ENCODE results near the gene SLC16A10. TPM values are rescaled to one million over a fixed set of nuclear protein-coding genes. Genes with fewer than 3 reads are reported as not detected.

The SLC16A10 gene
- total RNA-seq, 1 experiment from 2014 or later: 2.3 TPM

DNA sequence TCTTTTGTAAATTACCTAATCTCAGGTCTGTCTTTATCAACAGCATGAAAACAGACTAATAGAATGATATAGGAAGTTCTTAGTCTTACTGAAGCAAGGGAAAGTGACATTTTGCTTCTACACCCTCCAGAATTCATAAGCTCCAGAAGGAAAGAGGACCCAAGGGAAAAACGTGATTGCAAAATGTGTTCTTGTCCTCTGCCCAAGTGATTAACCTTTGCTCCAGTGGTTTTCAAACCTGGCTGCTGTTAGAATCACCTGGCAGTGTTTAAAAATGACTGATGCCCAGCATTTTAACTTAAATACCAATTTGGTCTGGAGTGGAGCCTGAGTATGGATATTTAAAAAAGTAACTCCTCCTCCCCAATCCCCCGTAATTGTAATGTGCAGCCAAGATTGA is 191.4 kb downstream of the SLC16A10 start:
- no peak for DNase-seq (ENCODE audit: extremely low read depth, low read depth)

GRCh38 chr6:111280445-111280955 is 193.2 kb downstream of the SLC16A10 start:
- DNase-seq (ENCODE audit: extremely low read depth, low read depth): no peak

Small RNA genes within 50 kb of the gene (small RNA-seq; reads per million reads assigned to genes)
- 0 reads per million in 2 experiments for gene RNU6-960P

Other genes with a start within 250 kb of the SLC16A10 start
- 96.5 and 100 TPM in 2 replicates for gene AMD1, start 212.7 kb upstream of the SLC16A10 start, total RNA-seq (2014; rRNA removed; shearing (Covaris generic))
- gene GTF3C6, start 128.8 kb upstream of the SLC16A10 start, total RNA-seq (2014; rRNA removed; shearing (Covaris generic)): 69.8 and 76.8 TPM in 2 replicates
- gene RPF2, start 105.5 kb upstream of the SLC16A10 start, total RNA-seq (2014; rRNA removed; shearing (Covaris generic)): 91.6 and 93.7 TPM in 2 replicates